Loucy (cell line): Measurements from ENCODE around the gene LAMA5.

Experiments used
- EZH2phosphoT487 ChIP-seq: fragments of 200-600 bp; IDR thresholded peaks from 2 replicates; pipeline ENCODE4 v1.6.1; 2018; ENCODE audit warnings: antibody characterized with exemption, mild to moderate bottlenecking, moderate library complexity, borderline replicate concordance
- TF ChIP-seq, protein P1 (sequence below): fragments of 200-600 bp; sonication (generic); conservative IDR thresholded peaks from 2 replicates; pipeline ENCODE4 v1.5.1; 2014; ENCODE audit warnings: mild to moderate bottlenecking, antibody characterized with exemption, low read length

DNA sequence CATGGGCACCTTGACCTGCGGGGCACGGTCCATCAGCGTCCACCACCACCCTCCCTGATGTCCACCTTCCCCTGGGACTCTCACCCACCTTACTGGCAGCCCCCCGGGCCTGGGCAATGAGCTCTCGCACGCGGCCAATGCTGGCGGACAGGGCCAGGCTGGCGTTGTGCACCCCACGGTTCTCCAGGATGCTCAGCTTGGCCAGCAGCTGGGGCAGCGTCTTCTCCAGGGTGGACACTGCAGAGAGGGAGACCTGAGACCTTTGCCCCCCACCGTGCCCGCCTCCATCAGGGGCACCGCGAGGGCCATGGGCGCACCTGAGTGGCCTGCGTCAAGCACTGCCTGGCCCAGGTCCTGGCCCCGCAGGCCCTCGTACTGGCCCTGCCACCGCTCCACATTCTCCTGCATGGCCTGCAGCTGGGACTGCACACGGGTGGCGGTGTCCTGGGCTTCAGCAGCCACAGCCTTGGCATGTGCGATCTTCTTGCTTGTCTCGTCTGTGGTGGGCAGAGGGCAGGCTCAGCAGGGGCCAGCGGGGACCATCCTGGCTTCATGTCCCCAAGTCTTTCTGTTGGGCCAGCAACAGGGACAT is 52.3 kb downstream of the LAMA5 start:
- TF ChIP-seq, protein P1, sequence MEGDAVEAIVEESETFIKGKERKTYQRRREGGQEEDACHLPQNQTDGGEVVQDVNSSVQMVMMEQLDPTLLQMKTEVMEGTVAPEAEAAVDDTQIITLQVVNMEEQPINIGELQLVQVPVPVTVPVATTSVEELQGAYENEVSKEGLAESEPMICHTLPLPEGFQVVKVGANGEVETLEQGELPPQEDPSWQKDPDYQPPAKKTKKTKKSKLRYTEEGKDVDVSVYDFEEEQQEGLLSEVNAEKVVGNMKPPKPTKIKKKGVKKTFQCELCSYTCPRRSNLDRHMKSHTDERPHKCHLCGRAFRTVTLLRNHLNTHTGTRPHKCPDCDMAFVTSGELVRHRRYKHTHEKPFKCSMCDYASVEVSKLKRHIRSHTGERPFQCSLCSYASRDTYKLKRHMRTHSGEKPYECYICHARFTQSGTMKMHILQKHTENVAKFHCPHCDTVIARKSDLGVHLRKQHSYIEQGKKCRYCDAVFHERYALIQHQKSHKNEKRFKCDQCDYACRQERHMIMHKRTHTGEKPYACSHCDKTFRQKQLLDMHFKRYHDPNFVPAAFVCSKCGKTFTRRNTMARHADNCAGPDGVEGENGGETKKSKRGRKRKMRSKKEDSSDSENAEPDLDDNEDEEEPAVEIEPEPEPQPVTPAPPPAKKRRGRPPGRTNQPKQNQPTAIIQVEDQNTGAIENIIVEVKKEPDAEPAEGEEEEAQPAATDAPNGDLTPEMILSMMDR = no peak
- TF ChIP-seq EZH2phosphoT487 = no peak
